IPS-15b (cell line): Measurements from ENCODE around the gene EBF4.

ENCODE experiments used
- H3K27me3 ChIP-seq: one replicate; pipeline ENCODE4 v1.6.1; 2013; ENCODE audit warnings: low read length; ENCODE audit not compliant: control insufficient read depth, insufficient read depth
- H3K36me3 ChIP-seq: one replicate; pipeline ENCODE4 v1.6.1; 2013; ENCODE audit warnings: low read length; ENCODE audit not compliant: control insufficient read depth, insufficient read depth
- H3K4me1 ChIP-seq: one replicate; pipeline ENCODE4 v1.6.1; 2013; ENCODE audit warnings: mild to moderate bottlenecking, low read length; ENCODE audit not compliant: control insufficient read depth, insufficient read depth
- H3K4me3 ChIP-seq: one replicate; pipeline ENCODE4 v1.5.1; 2013; ENCODE audit warnings: low read depth, low read length
- H3K9ac ChIP-seq: one replicate; pipeline ENCODE4 v1.6.1; 2013; ENCODE audit warnings: low read depth, mild to moderate bottlenecking, low read length
- H3K9me3 ChIP-seq: one replicate; pipeline ENCODE4 v1.6.1; 2013; ENCODE audit warnings: mild to moderate bottlenecking, low read length; ENCODE audit not compliant: control insufficient read depth, insufficient read depth

Gene EBF4

GRCh38 chr20:2796011-2796660, 103.6 kb downstream of the EBF4 start:
- Histone ChIP-seq H3K4me1 (peaks cover 4% of the 10 kb centered on the region), H3K36me3 (peaks cover 19% of the 10 kb centered on the region), H3K9me3 (no peaks in the 10 kb centered on the region), H3K27me3 (peaks cover 8% of the 10 kb centered on the region), H3K9ac (no peak overlapping the region), H3K4me3 (no peak overlapping the region)

- peaks cover 20% of the 10 kb centered on the region for H3K27me3 ChIP-seq
- no peak overlapping the region for H3K9ac ChIP-seq
- H3K9me3 ChIP-seq: no peaks in the 10 kb centered on the region
- no peak overlapping the region for H3K4me3 ChIP-seq
- peaks cover 5% of the 10 kb centered on the region for H3K4me1 ChIP-seq
- peaks cover 19% of the 10 kb centered on the region for H3K36me3 ChIP-seq
Measured at GRCh38 chr20:2797136-2797983, 104.8 kb downstream of the EBF4 start.

- Histone ChIP-seq H3K9ac (no peak overlapping the region), H3K4me1 (peaks cover 5% of the 10 kb centered on the region), H3K36me3 (peaks cover 19% of the 10 kb centered on the region), H3K9me3 (no peaks in the 10 kb centered on the region), H3K4me3 (no peak overlapping the region), H3K27me3 (peaks cover 29% of the 10 kb centered on the region)
Measured at GRCh38 chr20:2798095-2798805, 105.7 kb downstream of the EBF4 start.

GRCh38 chr20:2798814-2799213, 106.2 kb downstream of the EBF4 start:
- Histone ChIP-seq H3K4me1 (peaks cover 5% of the 10 kb centered on the region), H3K4me3 (peak overlapping the region; percentile 86), H3K27me3 (peaks cover 35% of the 10 kb centered on the region), H3K9me3 (no peaks in the 10 kb centered on the region), H3K36me3 (peaks cover 19% of the 10 kb centered on the region), H3K9ac (no peak overlapping the region)

- Histone ChIP-seq H3K9ac (no peak overlapping the region), H3K9me3 (no peaks in the 10 kb centered on the region), H3K4me1 (peaks cover 5% of the 10 kb centered on the region), H3K27me3 (peaks cover 39% of the 10 kb centered on the region), H3K4me3 (peak overlapping the region; percentile 86), H3K36me3 (peaks cover 19% of the 10 kb centered on the region)
Measured at GRCh38 chr20:2799271-2799670, 106.7 kb downstream of the EBF4 start.

DNA sequence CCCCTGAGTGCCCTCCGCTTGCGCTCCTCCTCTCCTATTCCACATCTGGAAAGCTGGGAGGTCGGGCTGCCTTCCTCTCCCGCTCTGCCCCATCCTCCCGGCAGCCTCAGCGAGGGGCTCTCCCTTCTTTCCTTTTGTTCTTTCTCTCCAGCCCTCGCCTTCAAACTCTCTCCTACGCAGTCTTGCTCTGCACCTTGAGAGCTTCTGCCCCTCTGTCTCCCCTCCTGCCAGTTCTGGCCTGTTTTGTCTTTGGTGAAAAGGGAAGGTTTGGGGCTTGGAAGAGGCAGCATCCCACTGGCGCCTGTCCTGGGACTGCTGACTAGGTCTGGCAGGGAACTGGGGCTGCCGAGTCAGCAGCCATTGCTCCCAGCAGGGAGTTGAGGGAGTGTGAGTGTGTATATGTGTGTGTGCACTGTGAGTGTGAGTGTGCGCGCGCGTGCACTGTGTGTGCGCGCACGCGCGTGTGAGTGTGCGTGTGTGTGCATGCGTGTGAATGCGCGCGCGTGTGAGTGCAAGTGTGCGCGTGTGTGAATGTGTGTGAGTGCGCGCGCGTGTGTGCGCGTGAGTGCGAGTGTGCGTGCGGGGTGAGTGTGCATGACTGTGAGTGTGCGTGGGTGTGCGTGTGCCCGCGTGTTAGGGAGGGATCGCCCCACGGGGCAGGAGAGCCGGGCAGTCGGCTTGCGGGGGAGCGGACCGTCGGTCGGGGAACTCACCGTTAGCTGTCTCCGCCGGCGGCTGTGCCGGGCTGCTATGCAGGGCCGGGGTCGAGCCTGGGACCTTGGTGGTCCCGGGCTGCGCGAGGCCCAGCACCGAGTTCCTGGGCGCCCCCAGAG, 107.3 kb downstream of the EBF4 start:
- peaks cover 46% of the 10 kb centered on the region for H3K27me3 ChIP-seq
- peaks cover 5% of the 10 kb centered on the region for H3K4me1 ChIP-seq
- no peaks in the 10 kb centered on the region for H3K9me3 ChIP-seq
- H3K9ac ChIP-seq: peak overlapping the region; percentile 2
- peak overlapping the region; percentile 86 for H3K4me3 ChIP-seq
- H3K36me3 ChIP-seq: peaks cover 19% of the 10 kb centered on the region

DNA sequence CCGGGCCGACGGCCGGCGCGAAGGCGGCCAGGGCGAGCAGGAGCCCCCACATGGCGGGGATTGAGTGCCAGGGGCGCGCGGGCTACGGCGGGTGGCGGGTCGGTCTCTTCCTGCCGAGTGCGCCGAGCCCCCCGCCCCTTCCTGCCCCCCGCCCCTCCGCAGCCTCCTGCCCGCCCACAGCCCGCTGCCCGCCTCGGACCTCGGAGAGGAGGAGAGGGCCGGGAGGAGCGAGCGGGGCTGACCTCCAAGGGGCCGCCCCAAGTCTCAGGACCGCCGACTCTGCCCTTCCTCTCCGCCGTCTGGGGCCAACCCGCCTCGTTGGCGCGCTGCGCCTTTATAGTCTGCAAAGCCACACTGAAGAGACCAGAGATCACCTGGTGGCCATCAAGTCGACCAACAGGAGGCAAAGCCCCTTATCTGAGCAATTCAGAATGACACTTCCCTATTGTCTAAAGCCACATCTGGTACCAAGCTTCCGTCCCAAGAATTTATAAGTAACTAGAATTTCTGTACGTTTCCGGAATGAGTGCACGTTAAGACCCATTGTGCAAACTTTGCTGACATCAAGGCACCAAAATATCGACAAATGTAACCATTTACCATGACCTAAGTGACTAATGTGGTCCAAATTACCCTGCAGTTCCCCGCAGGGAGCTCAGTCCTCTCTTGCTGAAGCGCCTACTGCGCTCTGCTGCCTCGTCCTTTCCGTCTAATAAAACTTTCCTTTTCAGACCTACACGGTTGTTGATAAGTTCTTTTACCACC, 108.1 kb downstream of the EBF4 start, which contains the start of gene CPXM1:
Gene CPXM1 (minus strand): TSS at position 107 of the 765 bp plus-strand sequence. CDS start 55 bp downstream, at position 52.
- Histone ChIP-seq H3K4me1 (peaks cover 5% of the 10 kb centered on the region), H3K36me3 (peaks cover 15% of the 10 kb centered on the region), H3K4me3 (peak within 1 kb of the TSS; percentile 86), H3K9ac (peak within 1 kb of the TSS; percentile 2), H3K9me3 (no peaks in the 10 kb centered on the region), H3K27me3 (peaks cover 54% of the 10 kb centered on the region)

DNA sequence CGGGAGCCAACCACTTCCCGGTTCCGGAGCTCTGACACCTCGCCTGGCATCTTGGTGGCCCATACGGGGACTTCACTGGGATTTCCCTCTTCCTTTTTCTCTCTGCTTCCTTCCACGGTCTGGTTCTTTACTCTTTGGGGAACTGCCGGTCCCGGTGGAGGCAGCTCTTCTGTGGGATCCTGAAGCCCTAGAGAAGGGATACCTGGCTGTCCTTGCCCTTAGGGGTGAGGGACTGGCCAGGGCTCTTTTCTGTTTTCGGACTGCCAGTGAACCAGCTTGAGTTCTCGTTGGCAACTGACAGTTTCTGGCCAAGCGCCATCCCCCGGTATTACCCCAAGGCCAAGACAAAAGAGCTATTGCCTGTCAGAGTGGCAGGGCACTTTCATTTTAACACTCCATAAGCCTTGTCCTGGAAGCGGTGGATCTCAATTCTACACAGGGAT, 108.7 kb downstream of the EBF4 start:
- peaks cover 60% of the 10 kb centered on the region for H3K27me3 ChIP-seq
- no peaks in the 10 kb centered on the region for H3K9me3 ChIP-seq
- H3K4me1 ChIP-seq: peaks cover 5% of the 10 kb centered on the region
- peaks cover 15% of the 10 kb centered on the region for H3K36me3 ChIP-seq
- H3K9ac ChIP-seq: no peak overlapping the region
- peak overlapping the region; percentile 75 for H3K4me3 ChIP-seq

GRCh38 chr20:2804041-2804828, 111.7 kb downstream of the EBF4 start:
- peaks cover 73% of the 10 kb centered on the region for H3K27me3 ChIP-seq

More at GRCh38 chr20:2804041-2804828, 111.7 kb downstream of the EBF4 start:
- Histone ChIP-seq H3K4me1 (peaks cover 2% of the 10 kb centered on the region), H3K9me3 (no peaks in the 10 kb centered on the region), H3K4me3 (peak overlapping the region; percentile 13), H3K9ac (no peak overlapping the region), H3K36me3 (no peaks in the 10 kb centered on the region)
